Loucy (cell line): ENCODE results near the gene PCCA.

Source experiments
- H2AFZ ChIP-seq: fragments of 200-600 bp; sonication (generic); 2 replicates; pipeline ENCODE4 v1.6.0; 2016; ENCODE audit warnings: antibody characterized with exemption, mild to moderate bottlenecking, low read length, moderate library complexity
- H3F3A ChIP-seq: fragments of 200-600 bp; 2 replicates; pipeline ENCODE4 v1.6.0; 2016; ENCODE audit warnings: antibody characterized with exemption, low read depth, mild to moderate bottlenecking
- H3K27me3 ChIP-seq: fragments of 200-600 bp; sonication (generic); 2 replicates; pipeline ENCODE4 v1.6.1; 2014; ENCODE audit warnings: low read length, mild to moderate bottlenecking; ENCODE audit not compliant: insufficient read depth, poor library complexity, severe bottlenecking
- H3K36me3 ChIP-seq: fragments of 200-600 bp; sonication (generic); 2 replicates; pipeline ENCODE4 v1.6.1; 2016; ENCODE audit warnings: low read length; ENCODE audit not compliant: insufficient read depth
- H3K4me1 ChIP-seq: fragments of 200-600 bp; sonication (generic); 2 replicates; pipeline ENCODE4 v1.5.1; 2014; ENCODE audit warnings: low read length, mild to moderate bottlenecking; ENCODE audit not compliant: insufficient read depth, poor library complexity, severe bottlenecking
- H3K4me2 ChIP-seq: fragments of 200-600 bp; sonication (generic); 2 replicates; pipeline ENCODE4 v1.6.0; 2014; ENCODE audit warnings: antibody characterized with exemption, low read length, low read depth, mild to moderate bottlenecking; ENCODE audit not compliant: poor library complexity, severe bottlenecking
- H3K4me3 ChIP-seq: fragments of 200-600 bp; sonication (generic); 2 replicates; pipeline ENCODE4 v1.5.1; 2014; ENCODE audit warnings: low read length, mild to moderate bottlenecking, mixed read lengths; ENCODE audit not compliant: poor library complexity, severe bottlenecking
- H3K79me2 ChIP-seq: fragments of 200-600 bp; sonication (generic); 2 replicates; pipeline ENCODE4 v1.6.1; 2014; ENCODE audit warnings: low read length; ENCODE audit not compliant: insufficient read depth
- H3K9ac ChIP-seq: fragments of 200-600 bp; sonication (generic); 2 replicates; pipeline ENCODE4 v1.6.0; 2014; ENCODE audit warnings: mild to moderate bottlenecking, low read depth, low read length, moderate library complexity; ENCODE audit not compliant: poor library complexity, severe bottlenecking
- H3K9me2 ChIP-seq: fragments of 200-600 bp; sonication (generic); replicated peaks from 2 replicates; pipeline ENCODE4 v1.6.1; 2016; ENCODE audit warnings: low read depth, low read length, mixed read lengths
- H3K9me3 ChIP-seq: fragments of 200-600 bp; sonication (generic); 2 replicates; pipeline ENCODE4 v1.6.1; 2014; ENCODE audit warnings: mild to moderate bottlenecking, antibody characterized with exemption, low read length, low read depth; ENCODE audit not compliant: insufficient read depth
- H4K20me1 ChIP-seq: fragments of 200-600 bp; sonication (generic); 2 replicates; pipeline ENCODE4 v1.6.0; 2014; ENCODE audit warnings: antibody characterized with exemption, low read length, mild to moderate bottlenecking; ENCODE audit not compliant: insufficient read depth, poor library complexity, severe bottlenecking
- EZH2phosphoT487 ChIP-seq: fragments of 200-600 bp; IDR thresholded peaks from 2 replicates; pipeline ENCODE4 v1.6.1; 2018; ENCODE audit warnings: antibody characterized with exemption, mild to moderate bottlenecking, moderate library complexity, borderline replicate concordance
- TF ChIP-seq, protein P1 (sequence below): fragments of 200-600 bp; sonication (generic); conservative IDR thresholded peaks from 2 replicates; pipeline ENCODE4 v1.5.1; 2014; ENCODE audit warnings: mild to moderate bottlenecking, antibody characterized with exemption, low read length

PCCA gene

DNA sequence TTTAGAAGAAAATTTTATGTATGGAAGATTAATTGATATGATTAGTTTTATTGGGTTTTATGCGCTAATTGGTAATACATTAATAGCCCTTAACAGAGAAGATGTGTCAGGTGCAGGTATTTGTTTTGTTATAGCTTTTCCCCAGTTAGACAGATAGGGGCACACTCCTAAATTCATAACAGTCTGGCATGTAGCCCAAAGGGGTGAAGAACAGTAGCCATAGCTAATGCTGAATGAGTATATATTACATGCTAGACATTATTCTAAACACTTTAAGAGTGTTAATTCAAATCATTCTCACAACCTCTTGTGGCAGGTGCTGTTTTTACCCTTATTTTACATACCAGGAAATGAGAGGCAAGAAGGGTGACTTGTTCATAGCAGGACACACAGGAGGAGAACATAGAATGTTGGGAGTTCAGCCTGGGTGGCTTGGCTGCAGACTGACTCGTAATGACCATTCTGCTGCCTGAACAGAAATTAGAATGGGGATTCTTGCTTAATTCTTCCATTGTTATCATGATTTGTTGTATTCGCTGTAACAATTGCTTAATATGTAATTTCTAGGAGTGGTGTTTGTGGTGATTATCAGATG, 20.1 kb downstream of the PCCA start:
- H3K4me2 ChIP-seq: no peak overlapping the region
- no peaks in the 10 kb centered on the region for H3K9me3 ChIP-seq
- TF ChIP-seq, protein P1, sequence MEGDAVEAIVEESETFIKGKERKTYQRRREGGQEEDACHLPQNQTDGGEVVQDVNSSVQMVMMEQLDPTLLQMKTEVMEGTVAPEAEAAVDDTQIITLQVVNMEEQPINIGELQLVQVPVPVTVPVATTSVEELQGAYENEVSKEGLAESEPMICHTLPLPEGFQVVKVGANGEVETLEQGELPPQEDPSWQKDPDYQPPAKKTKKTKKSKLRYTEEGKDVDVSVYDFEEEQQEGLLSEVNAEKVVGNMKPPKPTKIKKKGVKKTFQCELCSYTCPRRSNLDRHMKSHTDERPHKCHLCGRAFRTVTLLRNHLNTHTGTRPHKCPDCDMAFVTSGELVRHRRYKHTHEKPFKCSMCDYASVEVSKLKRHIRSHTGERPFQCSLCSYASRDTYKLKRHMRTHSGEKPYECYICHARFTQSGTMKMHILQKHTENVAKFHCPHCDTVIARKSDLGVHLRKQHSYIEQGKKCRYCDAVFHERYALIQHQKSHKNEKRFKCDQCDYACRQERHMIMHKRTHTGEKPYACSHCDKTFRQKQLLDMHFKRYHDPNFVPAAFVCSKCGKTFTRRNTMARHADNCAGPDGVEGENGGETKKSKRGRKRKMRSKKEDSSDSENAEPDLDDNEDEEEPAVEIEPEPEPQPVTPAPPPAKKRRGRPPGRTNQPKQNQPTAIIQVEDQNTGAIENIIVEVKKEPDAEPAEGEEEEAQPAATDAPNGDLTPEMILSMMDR: no peak; the same call in 1 of the 2 replicates
- TF ChIP-seq EZH2phosphoT487: no peak
- no peaks in the 10 kb centered on the region for H4K20me1 ChIP-seq
- no peak overlapping the region for H2AFZ ChIP-seq
- no peaks in the 10 kb centered on the region for H3K27me3 ChIP-seq
- no peak overlapping the region for H3K4me3 ChIP-seq
- H3K79me2 ChIP-seq: no peaks in the 10 kb centered on the region
- no peak overlapping the region for H3K9ac ChIP-seq
- peaks cover 5% of the 10 kb centered on the region for H3K4me1 ChIP-seq
- peaks cover 21% of the 10 kb centered on the region for H3K36me3 ChIP-seq
- no peaks in the 10 kb centered on the region for H3K9me2 ChIP-seq
- H3F3A ChIP-seq: 0 out of 2 replicates have a peak, but pooled peaks cover 4% of the 10 kb centered on the region

DNA sequence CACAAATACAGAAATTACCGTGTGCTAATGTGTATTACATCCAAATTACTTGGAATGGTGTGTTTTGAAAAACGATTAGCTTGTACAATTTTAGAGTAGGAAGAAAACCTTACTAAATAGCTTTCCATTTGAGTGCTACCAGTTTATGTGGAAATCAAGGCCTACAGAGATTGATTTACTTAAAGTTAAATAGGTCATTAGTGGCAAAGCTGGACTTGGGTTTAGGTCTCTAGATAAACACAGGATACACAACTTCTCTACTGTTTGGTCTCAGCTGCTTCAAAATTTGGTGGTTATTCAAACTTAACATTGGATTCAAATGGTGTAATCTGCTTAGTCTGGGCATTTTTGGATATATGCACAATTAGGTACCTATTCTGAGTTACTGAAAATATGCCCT, 21.4 kb downstream of the PCCA start:
- no peak for TF ChIP-seq EZH2phosphoT487
- TF ChIP-seq, protein P1: no peak
- Histone ChIP-seq H3F3A (0 out of 2 replicates have a peak, but pooled peaks cover 4% of the 10 kb centered on the region), H3K9me3 (no peaks in the 10 kb centered on the region), H3K4me2 (no peak overlapping the region), H3K79me2 (no peaks in the 10 kb centered on the region), H3K4me3 (no peak overlapping the region), H3K36me3 (peaks cover 29% of the 10 kb centered on the region), H2AFZ (no peak overlapping the region), H4K20me1 (no peaks in the 10 kb centered on the region), H3K4me1 (peaks cover 5% of the 10 kb centered on the region), H3K9me2 (no peaks in the 10 kb centered on the region), H3K9ac (no peak overlapping the region), H3K27me3 (no peaks in the 10 kb centered on the region)

DNA sequence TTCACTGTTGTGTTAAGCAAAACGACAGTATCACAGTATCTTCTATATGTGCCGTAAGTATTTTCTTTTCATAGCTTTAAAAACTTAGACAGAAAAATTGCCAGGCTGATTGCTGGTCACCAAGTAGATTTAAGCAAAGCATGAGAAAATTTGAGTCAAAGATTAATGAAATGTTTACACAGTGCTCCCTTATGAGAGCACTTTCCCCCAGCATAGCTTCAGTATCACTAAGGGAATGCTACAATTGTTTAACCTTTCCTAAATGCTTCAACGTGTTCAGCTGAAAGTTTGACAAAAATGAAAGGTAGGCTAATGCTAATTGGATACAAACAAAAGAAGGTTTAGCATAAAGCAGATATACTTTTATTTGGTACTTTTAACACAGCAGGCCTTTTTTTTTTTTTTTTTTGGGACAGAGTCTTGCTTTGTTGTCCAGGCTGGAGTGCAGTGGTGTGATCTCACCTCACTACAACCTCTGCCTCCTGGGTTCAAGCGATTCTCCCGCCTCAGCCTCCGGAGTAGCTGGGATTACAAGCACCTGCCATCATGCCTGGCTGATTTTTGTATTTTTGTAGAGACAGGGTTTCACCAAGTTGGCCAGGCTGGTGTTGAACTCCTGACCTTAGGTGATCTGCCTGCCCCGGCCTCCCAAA, 23.4 kb downstream of the PCCA start:
- H3F3A ChIP-seq: no peaks in the 10 kb centered on the region

More for the DNA sequence above, 23.4 kb downstream of the PCCA start:
- Histone ChIP-seq H3K9me3 (no peaks in the 10 kb centered on the region), H3K79me2 (no peaks in the 10 kb centered on the region), H2AFZ (no peak overlapping the region), H4K20me1 (no peaks in the 10 kb centered on the region), H3K4me3 (no peak overlapping the region), H3K4me1 (no peaks in the 10 kb centered on the region), H3K27me3 (no peaks in the 10 kb centered on the region), H3K36me3 (peaks cover 30% of the 10 kb centered on the region), H3K4me2 (no peak overlapping the region), H3K9me2 (no peaks in the 10 kb centered on the region), H3K9ac (no peak overlapping the region)
- TF ChIP-seq, protein P1: no peak
- TF ChIP-seq EZH2phosphoT487: no peak
